22Rv1 (cell line): ENCODE data around the gene DENND1A.

Experiments used
- H3K27ac ChIP-seq: fragments of 450-650 bp; 2 replicates; pipeline ENCODE4 v1.5.1; 2017
- CTCF ChIP-seq: fragments of 450-650 bp; IDR thresholded peaks from 2 replicates; pipeline ENCODE4 v1.5.1; 2017; ENCODE audit warnings: mild to moderate bottlenecking
- ZFX ChIP-seq: fragments of 450-650 bp; IDR thresholded peaks from 2 replicates; pipeline ENCODE4 v1.6.1; 2017; ENCODE audit warnings: antibody characterized with exemption, borderline replicate concordance

DENND1A gene

GRCh38 chr9:123753016-123753415, 176.9 kb downstream of the DENND1A start:
- TF ChIP-seq CTCF: no peak
- no peak for TF ChIP-seq ZFX
- H3K27ac ChIP-seq: no peak overlapping the region

- no peak overlapping the region for H3K27ac ChIP-seq
- no peak for TF ChIP-seq CTCF
- TF ChIP-seq ZFX: no peak
These were observed 180.2 kb downstream of the DENND1A start for GRCh38 chr9:123749580-123750202.

GRCh38 chr9:123746765-123747164, 183.2 kb downstream of the DENND1A start:
- TF ChIP-seq CTCF (no peak), ZFX (no peak)

GRCh38 chr9:123745933-123746332, 184.0 kb downstream of the DENND1A start:
- TF ChIP-seq CTCF (no peak), ZFX (no peak)
- H3K27ac ChIP-seq: no peak overlapping the region

More at GRCh38 chr9:123746765-123747164, 183.2 kb downstream of the DENND1A start:
- H3K27ac ChIP-seq: no peak overlapping the region

- no peak for TF ChIP-seq CTCF
- no peak for TF ChIP-seq ZFX
- no peak overlapping the region for H3K27ac ChIP-seq
These were observed 184.5 kb downstream of the DENND1A start for GRCh38 chr9:123745451-123745850.

GRCh38 chr9:123743737-123744136, 186.2 kb downstream of the DENND1A start:
- TF ChIP-seq CTCF (no peak), ZFX (no peak)
- no peak overlapping the region for H3K27ac ChIP-seq

- TF ChIP-seq CTCF (no peak), ZFX (no peak)
- H3K27ac ChIP-seq: no peak overlapping the region
These were observed 187.7 kb downstream of the DENND1A start for GRCh38 chr9:123742009-123742767.
